Measurements from ENCODE around the gene LANCL2. TPM values are rescaled to one million over a fixed set of nuclear protein-coding genes. Genes with fewer than 3 reads are reported as not detected.

The LANCL2 gene
- total and polyA plus RNA-seq, 9 of the 15 experiments (the other 6 are each of a cell fraction or from before 2014, with no cell fraction given): 5.3 to 18.5 (median 13.5) TPM

GRCh38 chr7:55438757-55439525 is 73.8 kb downstream of the LANCL2 start:
- no peaks in the 10 kb centered on the region for H3K79me2 ChIP-seq (ENCODE audit: control insufficient read depth, insufficient read depth, low read length)
- 6% methylated on average over 18 of the region's 19 CpGs for WGBS (ENCODE audit: insufficient coverage, low coverage, missing lambda C conversion rate)
- H4K20me1 ChIP-seq (replicated peaks; ENCODE audit: control insufficient read depth, insufficient read depth, low read length): 0 out of 2 replicates have a peak, but pooled peaks cover 6% of the 10 kb centered on the region
- H3K27me3 ChIP-seq (ENCODE audit: control insufficient read depth in 2 of 2, insufficient read depth in 2 of 2, low read length in 2 of 2): peaks cover 12 to 42% of the 10 kb centered on the region in 2 experiments; a peak in 4 of 5 replicates
- BruUV-seq (replicated peaks): no TSS peak
- H3K4me1 ChIP-seq (replicated peaks in 1 of 2; ENCODE audit: control insufficient read depth in 2 of 2, insufficient read depth in 2 of 2, low read length in 2 of 2): no peaks in the 10 kb centered on the region
- ChIA-PET CTCF (ENCODE audit: low intra/inter-chr PET ratio) (no interaction called here), POLR2A (interaction anchor here (1.6 kb wide), 1 partner anchor 14 kb away, joined by 3 read pairs; no protein-coding TSS in a partner anchor)
- intact Hi-C loops (cut with micrococcal nuclease) (no loop called here), in situ Hi-C loops (cut with MboI) (no loop called here)
- H2AFZ ChIP-seq (ENCODE audit: low read depth, low read length): no peak overlapping the region
- H3K4me3 ChIP-seq: no peak overlapping the region
- H3K9me1 ChIP-seq (ENCODE audit: control insufficient read depth, insufficient read depth, low read length): no peaks in the 10 kb centered on the region
- no peaks in the 10 kb centered on the region for H3K9me3 ChIP-seq (replicated peaks; ENCODE audit: control insufficient read depth, insufficient read depth, low read depth, low read length)
- FAIRE-seq (no peak), ATAC-seq (no peak), DNase-seq (ENCODE audit: extremely low read depth in 1 of 4, low spot score in 3 of 4) (no peak)
- no peak overlapping the region for H3K4me2 ChIP-seq (ENCODE audit: insufficient read depth, low read length)
- no peak overlapping the region for H3K27ac ChIP-seq (ENCODE audit: extremely low read depth, low read depth, low read length)
- no peaks in the 10 kb centered on the region for H3K36me3 ChIP-seq (ENCODE audit: control insufficient read depth, insufficient read depth, low read length)
- no peak overlapping the region for H3K9ac ChIP-seq (ENCODE audit: insufficient read depth in 1 of 2, low read depth in 2 of 2, low read length in 2 of 2)
- TF ChIP-seq MIER1 (IDR thresholded peaks at IDR 0.05; ENCODE audit: low read depth) (no peak), RBM34 (IDR thresholded peaks at IDR 0.05; ENCODE audit: borderline replicate concordance, insufficient read depth, low read length) (no peak), IFI16 (CRISPR knock-in tag; IDR thresholded peaks at IDR 0.05) (no peak), CBX2 (IDR thresholded peaks at IDR 0.05; ENCODE audit: insufficient read depth, low read length, poor library complexity, severe bottlenecking) (no peak), AFF4 (CRISPR knock-in tag; IDR thresholded peaks at IDR 0.05) (no peak), SNRNP70 (optimal IDR thresholded peaks at IDR 0.05; ENCODE audit: low read depth, low read length) (no peak), ZNF75A (CRISPR knock-in tag; IDR thresholded peaks at IDR 0.05) (no peak), MED1 (CRISPR knock-in tag; IDR thresholded peaks at IDR 0.05; ENCODE audit: borderline replicate concordance) (no peak), PHF20 (IDR thresholded peaks at IDR 0.05; ENCODE audit: partially characterized antibody) (no peak), ELF1 (tag; IDR thresholded peaks at IDR 0.05) (no peak), E2F4 (CRISPR knock-in tag; IDR thresholded peaks at IDR 0.05; ENCODE audit: low read depth) (no peak), FOXK2 (conservative IDR thresholded peaks at IDR 0.05 in 1 of 2, IDR thresholded peaks at IDR 0.05 in 1 of 2; ENCODE audit: low read depth in 2 of 2) (no peak), ZNF408 (CRISPR knock-in tag; IDR thresholded peaks at IDR 0.05; ENCODE audit: low read depth) (no peak), ASH1L (IDR thresholded peaks at IDR 0.05; ENCODE audit: borderline replicate concordance, low read depth, partially characterized antibody) (no peak), ESRRB (CRISPR knock-in tag; IDR thresholded peaks at IDR 0.05; ENCODE audit: borderline replicate concordance) (no peak), SAFB2 (IDR thresholded peaks at IDR 0.05; ENCODE audit: borderline replicate concordance, low read depth, low read length, severe bottlenecking) (no peak)
